Stomach (tissue), 9 donors: ENCODE measurements around the gene GSTA1. TPM values are rescaled to one million over a fixed set of nuclear protein-coding genes. Genes with fewer than 3 reads are reported as not detected.

Source experiments
- DNase-seq, 2 donors: peaks; one replicate each; pipeline versions ENCODE4 v3.0.0 to v3.0.0-alpha.2; 2013 to 2019
- H3K27ac ChIP-seq, 5 donors: fragments of 200-600 bp in 4 of 5; sonication (generic) in 4 of 5; one replicate each; pipeline ENCODE4 v1.5.1; 2013 to 2019; ENCODE audit warnings: mild to moderate bottlenecking in 1 of 5, moderate library complexity in 1 of 5
- H3K27me3 ChIP-seq, 3 donors: fragments of 200-600 bp; sonication (generic); one replicate each; pipeline ENCODE4 v1.5.1; 2017 to 2019; ENCODE audit warnings: mixed run types in 1 of 3
- H3K36me3 ChIP-seq, 4 donors: fragments of 200-600 bp; sonication (generic); 1 replicate in 3 of 4; 2 replicates in 1 of 4; pipeline ENCODE4 v1.5.1; 2016 to 2019
- H3K4me1 ChIP-seq, 4 donors: fragments of 200-600 bp; sonication (generic); one replicate each; pipeline ENCODE4 v1.5.1; 2016 to 2019
- H3K4me3 ChIP-seq, 4 donors: fragments of 200-600 bp; sonication (generic) in 3 of 4; one replicate each; pipeline ENCODE4 v1.5.1; 2016 to 2019; ENCODE audit warnings: mild to moderate bottlenecking in 1 of 4
- H3K9me3 ChIP-seq, 4 donors: fragments of 200-600 bp; sonication (generic); one replicate each; pipeline ENCODE4 v1.5.1; 2016 to 2019
- EP300 ChIP-seq: sonication (generic); formaldehyde crosslinking; IDR thresholded peaks from one replicate; pipeline ENCODE4 v1.6.1; 2017; ENCODE audit warnings: antibody characterized with exemption
- POLR2A ChIP-seq, 4 donors: fragments of 450-650 bp; IDR thresholded peaks; one replicate each; pipeline ENCODE4 v1.6.1; 2016; ENCODE audit warnings: antibody characterized with exemption in 4 of 4, control low read depth in 2 of 4, mild to moderate bottlenecking in 1 of 4, moderate library complexity in 1 of 4
- POLR2AphosphoS5 ChIP-seq, 3 donors: sonication (generic); formaldehyde crosslinking; IDR thresholded peaks; one replicate each; pipeline ENCODE4 v1.6.1; 2016; ENCODE audit warnings: antibody characterized with exemption in 3 of 3
- WGBS, 5 donors: extraction: QIAGEN DNeasy Blood & Tissue Kit in 3 of 5; methylation state at CpG; one replicate each; pipeline versions ENCODE4 v1.1.5 to v1.1.7; 2013 to 2018; 5-methylcytosine and 5-hydroxymethylcytosine counted together
- intact Hi-C: fragments of 100-400 bp; cut with DNase I; formaldehyde crosslinking; loops from one replicate; pipeline ENCODE4 v1.15.1; 2023; ENCODE audit warnings: low total_unique reads
- polyA plus RNA-seq, 3 donors: library from polyadenylated mRNA; stranded (reverse); fragments of 200-250 nt; gene quantifications; one replicate each; pipeline ENCODE4 v1.2.3, GENCODE V29; 2013
- total RNA-seq, 5 donors: library from RNA; depleted of rRNA; stranded (reverse); fragments of >200 nt; gene quantifications; one replicate each; pipeline versions ENCODE4 v1.1.0 to v1.2.3, GENCODE V29; 2014 to 2016
- TF ChIP-seq, protein P1 (sequence below), 7 experiments: fragments of 450-650 bp in 4 of 7; fragments of 200-600 bp in 3 of 7; sonication (generic) in 3 of 7; IDR thresholded peaks; one replicate each; pipeline ENCODE4 v1.5.1; 2016 to 2019; ENCODE audit warnings: antibody characterized with exemption in 7 of 7, control low read depth in 2 of 7, mild to moderate bottlenecking in 1 of 7
- donor health status: healthy with polysubstance abuse.
- donor health status: Bipolar disorder and iron deficiency.
- donor health status: healthy.

Gene GSTA1
- total and polyA plus RNA-seq, 8 donors: 8.2 to 292 (median 107) TPM; not detected in 1

DNA sequence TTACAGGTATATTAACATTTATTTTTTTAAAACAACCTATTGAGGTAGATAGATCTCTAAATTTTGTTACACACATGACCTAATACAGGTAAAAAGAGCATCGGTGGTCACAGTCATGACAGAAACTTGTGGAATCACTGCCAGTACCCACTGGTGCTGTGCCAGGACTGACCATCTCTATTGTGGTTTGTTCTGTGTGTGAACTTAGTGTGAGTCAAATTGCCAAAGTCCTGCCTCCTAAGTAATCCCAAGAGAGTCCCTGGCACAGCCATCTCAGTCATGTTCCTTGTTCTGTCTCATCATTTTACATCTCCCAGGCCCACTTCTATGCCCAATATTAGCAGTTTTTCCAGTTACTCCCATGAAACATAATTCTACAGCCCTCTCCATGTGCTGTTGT, 61.7 kb downstream of the GSTA1 start:
- no peaks in the 10 kb centered on the region for H3K27me3 ChIP-seq
- no peak overlapping the region for H3K27ac ChIP-seq
- TF ChIP-seq POLR2AphosphoS5 (IDR thresholded peaks at IDR 0.05) (no peak), EP300 (no peak), POLR2A (IDR thresholded peaks at IDR 0.05) (no peak)
- TF ChIP-seq, protein P1, sequence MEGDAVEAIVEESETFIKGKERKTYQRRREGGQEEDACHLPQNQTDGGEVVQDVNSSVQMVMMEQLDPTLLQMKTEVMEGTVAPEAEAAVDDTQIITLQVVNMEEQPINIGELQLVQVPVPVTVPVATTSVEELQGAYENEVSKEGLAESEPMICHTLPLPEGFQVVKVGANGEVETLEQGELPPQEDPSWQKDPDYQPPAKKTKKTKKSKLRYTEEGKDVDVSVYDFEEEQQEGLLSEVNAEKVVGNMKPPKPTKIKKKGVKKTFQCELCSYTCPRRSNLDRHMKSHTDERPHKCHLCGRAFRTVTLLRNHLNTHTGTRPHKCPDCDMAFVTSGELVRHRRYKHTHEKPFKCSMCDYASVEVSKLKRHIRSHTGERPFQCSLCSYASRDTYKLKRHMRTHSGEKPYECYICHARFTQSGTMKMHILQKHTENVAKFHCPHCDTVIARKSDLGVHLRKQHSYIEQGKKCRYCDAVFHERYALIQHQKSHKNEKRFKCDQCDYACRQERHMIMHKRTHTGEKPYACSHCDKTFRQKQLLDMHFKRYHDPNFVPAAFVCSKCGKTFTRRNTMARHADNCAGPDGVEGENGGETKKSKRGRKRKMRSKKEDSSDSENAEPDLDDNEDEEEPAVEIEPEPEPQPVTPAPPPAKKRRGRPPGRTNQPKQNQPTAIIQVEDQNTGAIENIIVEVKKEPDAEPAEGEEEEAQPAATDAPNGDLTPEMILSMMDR (IDR thresholded peaks at IDR 0.05): no peak
- intact Hi-C loops: no loop called here
- no peaks in the 10 kb centered on the region for H3K36me3 ChIP-seq
- 85 to 90% (median 88%) methylated on average over 1 of the region's 1 CpG for WGBS, 5 donors
- no peaks in the 10 kb centered on the region for H3K4me1 ChIP-seq
- DNase-seq: no peak
- no peak overlapping the region for H3K4me3 ChIP-seq
- peaks cover 0 to 10% (median 0%) of the 10 kb centered on the region in 4 donors for H3K9me3 ChIP-seq

Other genes with a start within 250 kb of the GSTA1 start
- gene TRAM2, start 226.8 kb downstream of the GSTA1 start, total RNA-seq: 10 to 100 TPM in 2 of 5 donors, 1 to 10 TPM in 3; 1.4 to 14.1 (median 6.4) TPM
- gene TRAM2, start 226.8 kb downstream of the GSTA1 start, polyA plus RNA-seq: 1 to 10 TPM; 2.1 to 2.7 (median 2.1) TPM
- 10 to 100 TPM in 4 of 5 donors, not detected in 1; 10.7 to 29.9 (median 20.8) TPM for gene TMEM14A, start 132.7 kb downstream of the GSTA1 start, total RNA-seq
- 10 to 100 TPM; 23.2 to 29.4 (median 29.3) TPM for gene TMEM14A, start 132.7 kb downstream of the GSTA1 start, polyA plus RNA-seq
- gene GSTA2, start 40.3 kb downstream of the GSTA1 start, total RNA-seq: 1 to 10 TPM in 2 of 5 donors, under 1 TPM in 1, not detected in 2; 0.89 to 6.8 (median 2.9) TPM
- 1 to 10 TPM; 4.9 to 9.8 (median 7.6) TPM for gene GSTA2, start 40.3 kb downstream of the GSTA1 start, polyA plus RNA-seq
- not detected for gene GSTA5, start 37.0 kb upstream of the GSTA1 start, total RNA-seq
- gene GSTA5, start 37.0 kb upstream of the GSTA1 start, polyA plus RNA-seq: not detected
- not detected for gene GSTA3, start 105.9 kb upstream of the GSTA1 start, total RNA-seq
- gene GSTA3, start 105.9 kb upstream of the GSTA1 start, polyA plus RNA-seq: 1 to 10 TPM in 2 of 3 donors, under 1 TPM in 1; 1.00 to 8.9 (median 2.3) TPM
- gene GSTA4, start 191.5 kb upstream of the GSTA1 start, total RNA-seq: 100 to 1,000 TPM in 2 of 5 donors, 10 to 100 TPM in 2, 1 to 10 TPM in 1; 5.2 to 105 (median 62.4) TPM
- gene GSTA4, start 191.5 kb upstream of the GSTA1 start, polyA plus RNA-seq: 10 to 100 TPM; 41.6 to 54.8 (median 42.7) TPM